ACHN (cell line): ENCODE data around the gene GFPT2.
"Not testable (repeated sequence)": the region's sequence is repeated elsewhere in the genome, so short reads cannot be mapped to it uniquely, and the experiment has no call there.

Experiments
- DNase-seq: peaks from one replicate; pipeline ENCODE4 v3.0.0-alpha.2; 2015
- in situ Hi-C: cut with HindIII; loops from 2 replicates; pipeline ENCODE4 v1.10.0; 2017; ENCODE audit warnings: low sequenced_read_pairs, low pct_ligation_motif_present, low pct_unique_long_range_greater_than_20kb

Gene GFPT2

DNA sequence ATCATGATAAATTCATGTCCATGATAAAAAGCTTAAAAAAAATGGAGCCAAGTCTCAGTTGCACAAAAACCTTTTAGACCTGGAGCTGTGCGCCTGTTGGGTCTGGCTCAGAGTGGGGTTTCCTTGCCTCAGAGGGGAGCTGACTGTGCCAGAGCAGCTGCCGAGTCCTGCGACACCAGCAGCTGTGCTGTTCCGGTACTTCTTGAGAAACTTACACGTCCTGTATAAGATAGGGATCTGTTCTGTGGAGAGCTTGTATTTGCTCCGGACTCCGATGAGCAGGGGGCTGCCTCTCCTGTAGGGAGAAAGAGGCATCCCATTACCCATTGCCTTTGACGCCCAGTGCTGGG is 28.6 kb downstream of the GFPT2 start:
- in situ Hi-C loops: no loop called here
- DNase-seq: no peak

DNA sequence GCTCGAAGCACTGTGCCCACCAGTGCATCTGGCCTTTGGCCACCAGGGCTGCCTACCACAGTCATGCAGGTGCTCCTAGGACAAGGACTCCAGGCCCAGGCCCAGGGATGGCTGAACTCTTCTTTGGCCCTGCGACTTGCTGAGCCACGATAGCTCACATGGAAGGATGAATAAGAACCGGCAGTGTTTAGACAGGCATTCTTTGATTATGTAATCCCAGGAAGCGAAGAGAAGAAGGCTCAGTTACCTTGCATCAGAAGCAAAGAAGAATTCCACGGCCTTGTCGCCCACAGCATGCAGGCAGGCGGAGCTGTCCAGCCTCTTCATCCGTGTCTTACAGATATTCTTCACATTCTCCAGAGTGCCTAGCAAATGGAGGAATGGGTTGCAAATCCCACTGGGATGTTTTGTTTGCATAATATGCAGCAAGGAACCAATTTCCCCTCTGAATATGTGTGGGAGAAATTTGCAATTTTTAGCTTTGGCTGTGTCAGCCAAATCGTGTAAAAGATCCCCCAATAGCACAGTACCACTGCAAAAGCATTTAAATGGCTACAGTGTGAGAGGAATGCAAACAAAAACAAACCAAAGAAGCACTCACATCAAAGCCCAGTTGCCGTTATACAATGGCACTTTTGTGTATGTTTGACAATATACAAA is 29.1 kb downstream of the GFPT2 start:
- in situ Hi-C loops: no loop called here
- no peak for DNase-seq

DNA sequence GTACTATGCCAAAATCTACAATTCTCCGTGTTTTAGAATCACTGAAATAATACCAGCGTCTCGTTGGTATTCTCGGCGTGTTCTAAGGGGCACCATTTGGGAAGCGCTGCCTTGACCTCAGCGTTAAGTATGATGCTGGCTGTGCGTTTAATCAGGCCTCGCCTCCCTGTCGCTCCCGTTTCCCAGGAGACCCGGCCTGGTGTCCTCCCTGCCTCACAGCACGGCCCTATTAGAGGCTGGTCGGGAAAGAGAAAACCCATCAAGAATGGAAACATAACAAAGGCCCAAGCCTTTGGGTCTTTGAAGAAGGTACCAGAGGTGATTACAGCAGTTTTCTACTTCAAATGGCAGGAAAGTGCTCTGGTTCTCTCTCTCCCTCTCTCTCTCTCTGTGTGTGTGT is 30.0 kb downstream of the GFPT2 start:
- no peak for DNase-seq
- in situ Hi-C loops: no loop called here

- in situ Hi-C loops: no loop called here
- no peak for DNase-seq
These were observed 34.6 kb downstream of the GFPT2 start for GRCh38 chr5:180318456-180319089.

- in situ Hi-C loops: no loop called here
- no peak for DNase-seq
These were observed 36.5 kb downstream of the GFPT2 start for GRCh38 chr5:180316586-180316985.

DNA sequence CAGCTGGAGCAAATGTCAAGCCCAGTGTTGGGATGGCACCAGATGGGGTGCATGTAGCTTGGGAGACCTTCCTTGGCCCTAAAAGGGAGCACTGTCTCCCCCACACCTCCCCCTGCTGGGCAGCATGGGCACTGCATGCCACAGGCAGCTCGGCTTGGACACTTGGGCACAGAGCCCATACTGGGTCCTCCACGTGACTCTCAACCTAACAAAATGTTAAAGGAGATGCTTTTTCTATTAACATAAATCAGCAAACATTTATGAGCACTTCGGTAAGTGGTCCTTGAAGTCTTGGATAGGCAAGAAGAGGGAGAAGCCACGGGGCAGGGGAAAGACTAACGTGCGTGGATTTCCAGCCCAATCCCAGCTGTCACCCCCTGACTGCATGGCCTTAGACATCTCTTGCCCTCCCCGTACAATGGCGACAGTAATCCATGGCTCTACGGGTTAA is 37.3 kb downstream of the GFPT2 start:
- in situ Hi-C loops: no loop called here
- DNase-seq: peak; percentile 35

DNA sequence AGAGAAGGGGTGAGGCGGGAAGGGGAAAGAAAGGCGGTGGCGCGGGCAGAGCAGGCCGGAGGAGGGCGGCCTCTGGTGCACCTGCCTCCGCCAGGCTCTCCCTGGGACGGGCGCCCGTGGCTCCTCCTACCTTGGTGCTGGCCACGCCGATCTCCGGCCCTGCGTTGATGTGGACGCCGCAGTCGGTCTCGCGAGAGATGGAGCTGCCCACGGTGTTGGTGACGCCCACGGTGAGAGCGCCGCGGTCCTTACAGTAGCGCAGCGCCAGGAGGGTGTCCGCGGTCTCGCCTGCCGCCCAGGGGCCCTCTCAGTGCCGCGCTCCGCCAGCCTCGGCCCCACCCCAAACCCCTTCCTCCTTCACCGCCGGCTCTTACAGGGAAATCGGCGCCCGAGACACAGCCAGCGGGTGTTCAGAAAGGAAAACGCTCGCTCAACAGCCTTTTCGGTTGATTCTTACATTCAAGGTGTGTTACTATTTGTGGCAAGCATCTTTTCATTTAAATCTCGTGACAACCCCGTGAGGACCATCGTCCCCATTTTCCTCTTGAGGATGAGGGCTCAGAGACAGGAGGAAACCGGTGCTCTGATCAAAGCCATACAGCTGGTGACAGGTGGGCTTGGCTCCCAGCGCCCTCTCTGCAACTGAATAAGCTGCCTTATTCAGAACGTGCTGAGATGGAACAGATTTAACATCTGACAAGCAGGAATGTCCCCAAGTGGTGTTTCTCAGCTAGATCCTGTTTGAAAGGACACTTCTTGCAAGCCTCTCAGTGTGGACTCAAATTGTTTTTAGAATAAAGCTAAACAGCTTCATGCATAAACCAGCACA is 39.2 kb downstream of the GFPT2 start:
- in situ Hi-C loops: no loop called here
- no peak for DNase-seq

DNA sequence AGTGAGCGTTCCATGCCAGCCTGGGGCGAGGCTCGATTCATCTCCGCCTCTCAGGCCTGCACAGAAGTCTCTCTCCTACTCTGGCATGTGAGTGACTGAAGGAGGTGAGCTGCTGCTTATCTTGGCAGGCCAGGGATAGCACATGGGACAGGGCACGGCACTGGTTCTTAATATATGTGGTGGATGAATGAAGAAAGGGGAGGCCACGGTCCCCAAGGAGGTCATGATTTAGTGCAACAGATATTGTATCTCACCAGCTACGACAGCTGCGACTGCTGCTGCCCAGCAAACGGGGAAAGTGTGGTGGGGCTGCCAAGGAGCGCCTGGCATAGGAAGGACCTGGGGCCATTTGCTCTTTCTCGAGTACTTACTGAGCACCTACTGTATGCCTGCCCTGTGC is 41.9 kb downstream of the GFPT2 start:
- in situ Hi-C loops: no loop called here
- no peak for DNase-seq

- no peak for DNase-seq
- in situ Hi-C loops: no loop called here
These were observed 46.3 kb downstream of the GFPT2 start for GRCh38 chr5:180306796-180307195.

DNA sequence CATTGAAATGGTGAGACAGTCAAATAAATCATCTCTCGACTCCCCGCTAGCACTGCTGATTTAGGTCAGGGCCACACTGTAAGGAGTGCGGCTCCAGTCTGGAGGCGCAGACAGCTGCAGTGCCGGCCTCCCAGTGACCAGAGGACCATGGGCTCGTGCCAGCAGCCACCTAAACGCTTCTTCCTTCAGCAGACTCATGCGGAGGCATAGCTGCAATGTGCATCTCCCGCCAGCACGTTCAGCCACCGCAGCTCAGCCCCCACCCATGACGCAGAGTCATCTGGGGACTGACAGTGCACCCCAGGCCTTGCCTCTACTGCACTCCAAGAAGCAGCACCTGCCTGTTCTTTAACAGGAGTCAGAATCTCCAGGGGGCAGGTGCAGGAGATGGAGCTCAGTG is 47.7 kb downstream of the GFPT2 start:
- in situ Hi-C loops: no loop called here
- no peak for DNase-seq

- in situ Hi-C loops: no loop called here
- no peak for DNase-seq
These were observed 48.4 kb downstream of the GFPT2 start for GRCh38 chr5:180304431-180305375.

DNA sequence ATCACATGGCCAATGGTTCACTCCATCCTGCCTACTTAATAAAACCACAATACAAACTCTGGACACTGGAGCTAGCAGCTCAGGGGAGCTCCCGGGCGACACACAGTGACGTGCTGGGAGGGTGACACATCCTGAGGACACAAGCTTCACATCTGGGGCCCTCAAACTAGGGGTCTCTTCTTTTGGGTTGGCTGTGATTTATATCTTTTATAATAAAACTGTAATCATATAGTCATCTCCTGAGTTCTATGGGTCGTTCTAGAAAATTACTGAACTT is 49.2 kb downstream of the GFPT2 start:
- no peak for DNase-seq
- in situ Hi-C loops: no loop called here

- in situ Hi-C loops: no loop called here
- DNase-seq: no peak
These were observed 49.7 kb downstream of the GFPT2 start for GRCh38 chr5:180303226-180304015.

GRCh38 chr5:180302256-180302655 is 50.9 kb downstream of the GFPT2 start:
- in situ Hi-C loops: no loop called here
- no peak for DNase-seq

GRCh38 chr5:180301253-180301652 is 51.9 kb downstream of the GFPT2 start:
- in situ Hi-C loops: no loop called here

DNA sequence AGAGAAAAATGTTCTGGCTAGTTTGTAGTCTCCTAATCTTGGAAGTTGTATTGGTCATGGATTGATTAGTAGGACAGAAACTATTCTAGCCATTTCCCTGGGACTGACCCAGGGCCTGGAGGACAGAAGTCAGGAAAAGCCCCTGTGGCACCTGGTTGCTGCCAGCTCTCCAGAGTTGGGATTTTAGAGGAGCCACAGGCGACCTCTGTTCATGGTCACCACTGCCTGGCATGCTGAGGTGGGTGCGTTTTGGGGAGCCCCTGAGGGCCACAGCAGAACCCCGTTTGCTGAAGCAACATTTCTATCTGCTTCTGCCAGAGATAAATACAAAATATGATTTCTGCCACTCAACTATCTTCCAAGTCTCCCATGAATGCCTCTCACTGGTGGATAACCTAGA is 53.6 kb downstream of the GFPT2 start:
- no peak for DNase-seq
- in situ Hi-C loops: no loop called here

More at GRCh38 chr5:180301253-180301652, 51.9 kb downstream of the GFPT2 start:
- DNase-seq: no peak

DNA sequence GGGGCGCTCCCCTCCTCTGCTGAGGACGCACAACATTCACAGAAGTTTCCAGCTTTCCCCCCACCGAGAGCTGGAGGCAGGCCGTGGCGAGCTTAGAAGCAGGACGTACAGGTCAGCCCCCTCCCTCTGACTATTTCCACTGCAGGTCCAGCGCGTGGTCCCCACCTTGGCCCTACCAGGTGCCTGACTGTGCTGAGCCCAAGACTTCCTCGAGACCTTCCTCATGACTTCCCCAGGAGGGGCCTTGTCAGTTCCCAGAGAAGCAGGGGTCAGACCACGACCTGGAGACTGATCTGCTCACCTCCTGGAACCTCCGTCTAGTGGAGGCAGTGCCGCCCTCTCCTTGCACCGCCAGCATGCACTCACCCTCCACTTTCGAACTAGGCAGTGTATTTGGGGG is 54.1 kb downstream of the GFPT2 start:
- in situ Hi-C loops: not testable (repeated sequence)

DNA sequence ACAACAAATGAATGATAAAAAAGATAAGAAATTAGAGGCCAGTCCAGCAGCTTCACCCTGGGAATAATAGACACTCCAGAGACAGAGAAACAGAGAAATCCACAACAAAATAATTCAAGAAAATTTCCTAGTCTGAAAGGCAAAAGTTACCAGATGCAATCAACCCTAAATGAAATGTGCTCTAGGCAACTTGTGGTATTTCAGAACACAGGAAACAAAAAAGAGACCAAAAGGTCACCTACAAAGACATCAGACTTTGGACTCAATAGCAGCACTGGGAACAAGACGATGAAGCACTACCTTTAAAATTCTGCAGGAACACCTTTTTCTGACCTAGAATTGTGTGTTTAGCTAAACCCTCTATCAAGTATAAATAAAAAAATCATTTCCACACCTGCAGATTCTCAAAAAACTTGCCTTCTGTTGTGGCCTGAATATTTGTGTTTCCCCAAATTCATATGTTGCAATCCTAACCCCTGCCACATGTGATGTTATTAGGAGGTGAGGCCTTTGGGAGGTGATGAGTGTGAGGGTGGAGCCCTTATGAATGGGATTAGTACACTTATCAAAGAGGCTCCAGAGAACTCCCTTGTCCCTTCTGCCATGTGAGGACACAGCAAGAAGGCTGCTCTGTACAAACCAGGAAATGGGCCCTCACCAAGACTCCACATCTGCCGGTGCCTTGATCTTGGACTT is 55.4 kb downstream of the GFPT2 start:
- in situ Hi-C loops: no loop called here

More for the DNA sequence above, 54.1 kb downstream of the GFPT2 start:
- DNase-seq: not testable (repeated sequence)

More for the DNA sequence above, 55.4 kb downstream of the GFPT2 start:
- DNase-seq: no peak
